ENCODE measurements around the gene PLA2G4D. TPM values are rescaled to one million over a fixed set of nuclear protein-coding genes. Genes with fewer than 3 reads are reported as not detected.

The PLA2G4D gene
- total RNA-seq, 1 donor from 2014 or later: not detected

- Mint-ChIP-seq H3K27ac (no peak overlapping the region), H3K36me3 (ENCODE audit: low read depth) (no peaks in the 10 kb centered on the region), H3K9me3 (no peaks in the 10 kb centered on the region), H3K4me3 (no peak overlapping the region), H3K4me1 (peaks cover under 1% of the 10 kb centered on the region), H3K27me3 (peaks cover 3% of the 10 kb centered on the region)
- ChIA-PET CTCF (no interaction called here), POLR2A (no interaction called here)
- no peak for TF ChIP-seq CTCF (IDR thresholded peaks at IDR 0.05)
- no peak for ATAC-seq (ENCODE audit: low read depth)
- intact Hi-C loops (cut with micrococcal nuclease): no loop called here
- no peak for DNase-seq
Measured at GRCh38 chr15:42027521-42027920, 66.8 kb downstream of the PLA2G4D start.

- no peak for DNase-seq
- no peak for TF ChIP-seq CTCF (IDR thresholded peaks at IDR 0.05)
- no peaks in the 10 kb centered on the region for H3K9me3 Mint-ChIP-seq
- H3K4me3 Mint-ChIP-seq: no peak overlapping the region
- H3K27me3 Mint-ChIP-seq: peaks cover 3% of the 10 kb centered on the region
- H3K36me3 Mint-ChIP-seq (ENCODE audit: low read depth): no peaks in the 10 kb centered on the region
- no peak overlapping the region for H3K27ac Mint-ChIP-seq
- intact Hi-C loops (cut with micrococcal nuclease): no loop called here
- CTCF ChIA-PET: no interaction called here
- no peak for ATAC-seq (ENCODE audit: low read depth)
- H3K4me1 Mint-ChIP-seq: no peaks in the 10 kb centered on the region
- POLR2A ChIA-PET: no interaction called here
Measured at GRCh38 chr15:42024303-42024702, 70.1 kb downstream of the PLA2G4D start.

- H3K4me3 Mint-ChIP-seq: no peak overlapping the region
- H3K9me3 Mint-ChIP-seq: no peaks in the 10 kb centered on the region
- peaks cover 7% of the 10 kb centered on the region for H3K27me3 Mint-ChIP-seq
- DNase-seq (no peak), ATAC-seq (ENCODE audit: low read depth) (no peak)
- ChIA-PET CTCF (no interaction called here), POLR2A (no interaction called here)
- no peak overlapping the region for H3K27ac Mint-ChIP-seq
- H3K4me1 Mint-ChIP-seq: no peaks in the 10 kb centered on the region
- no peak for TF ChIP-seq CTCF (IDR thresholded peaks at IDR 0.05)
- intact Hi-C loops (cut with micrococcal nuclease): no loop called here
- no peaks in the 10 kb centered on the region for H3K36me3 Mint-ChIP-seq (ENCODE audit: low read depth)
Measured at GRCh38 chr15:42021593-42021992, 72.8 kb downstream of the PLA2G4D start.

- no peak within 1 kb of the TSS for H3K27ac Mint-ChIP-seq
- ATAC-seq (ENCODE audit: low read depth) (no peak), DNase-seq (no peak)
- no peaks in the 10 kb centered on the region for H3K36me3 Mint-ChIP-seq (ENCODE audit: low read depth)
- ChIA-PET CTCF (no interaction called here), POLR2A (no interaction called here)
- TF ChIP-seq CTCF (IDR thresholded peaks at IDR 0.05): no peak
- peaks cover 4% of the 10 kb centered on the region for H3K27me3 Mint-ChIP-seq
- H3K4me3 Mint-ChIP-seq: no peak within 1 kb of the TSS
- intact Hi-C loops (cut with micrococcal nuclease): no loop called here
- H3K9me3 Mint-ChIP-seq: no peaks in the 10 kb centered on the region
- no peaks in the 10 kb centered on the region for H3K4me1 Mint-ChIP-seq
Measured at GRCh38 chr15:42020713-42021273, 73.6 kb downstream of the PLA2G4D start, which contains the start of gene PLA2G4E. Gene PLA2G4E (minus strand): TSS chr15:42021042. CDS start chr15:42021030, 12 bp downstream.

- Mint-ChIP-seq H3K9me3 (no peaks in the 10 kb centered on the region), H3K4me1 (no peaks in the 10 kb centered on the region), H3K27ac (no peak overlapping the region), H3K27me3 (peaks cover 4% of the 10 kb centered on the region), H3K36me3 (ENCODE audit: low read depth) (no peaks in the 10 kb centered on the region), H3K4me3 (no peak overlapping the region)
- POLR2A ChIA-PET: interaction anchor here (1.0 kb wide), 1 partner anchor 157 kb away, joined by 4 read pairs; no protein-coding TSS in a partner anchor
- intact Hi-C loops (cut with micrococcal nuclease): no loop called here
- TF ChIP-seq CTCF (IDR thresholded peaks at IDR 0.05): no peak
- CTCF ChIA-PET: no interaction called here
- no peak for ATAC-seq (ENCODE audit: low read depth)
- no peak for DNase-seq
Measured at GRCh38 chr15:42018306-42019224, 75.8 kb downstream of the PLA2G4D start.

Data from activated B cell treated with CpG ODN at 0.5 μM for 24 hours (primary cell).